Stimulated activated CD4-positive, alpha-beta T cell treated with anti-CD3 and anti-CD28 coated beads, TNF-alpha, amount 100 ng/mL, for 48 hours (primary cell): ENCODE measurements around the gene ASTN2.

Experiments used
- DNase-seq, 3 donors: peaks; one replicate each; pipeline ENCODE4 v3.0.0-alpha.2; 2020; ENCODE audit warnings: low read depth in 3 of 3

Gene ASTN2

GRCh38 chr9:117178596-117179375 is 236.1 kb downstream of the ASTN2 start:
- DNase-seq = no peak

- DNase-seq = no peak
Observed at GRCh38 chr9:117170567-117170966, 244.3 kb downstream of the ASTN2 start.

GRCh38 chr9:117169089-117169621 is 245.7 kb downstream of the ASTN2 start:
- no peak for DNase-seq

GRCh38 chr9:117164512-117164911 is 250.3 kb downstream of the ASTN2 start:
- DNase-seq = no peak

- no peak for DNase-seq
Observed at GRCh38 chr9:117160254-117160653, 254.6 kb downstream of the ASTN2 start.

GRCh38 chr9:117156771-117157535 is 257.9 kb downstream of the ASTN2 start:
- no peak for DNase-seq

- no peak for DNase-seq
Observed at GRCh38 chr9:117156144-117156688, 258.6 kb downstream of the ASTN2 start.

GRCh38 chr9:117153021-117153420 is 261.8 kb downstream of the ASTN2 start:
- no peak for DNase-seq

- DNase-seq = no peak
Observed at GRCh38 chr9:117151716-117152115, 263.1 kb downstream of the ASTN2 start.

GRCh38 chr9:117149996-117150395 is 264.9 kb downstream of the ASTN2 start:
- DNase-seq = no peak

- DNase-seq = no peak
Observed at GRCh38 chr9:117145811-117146490, 268.9 kb downstream of the ASTN2 start.

GRCh38 chr9:117145081-117145480 is 269.8 kb downstream of the ASTN2 start:
- no peak for DNase-seq

GRCh38 chr9:117138231-117138630 is 276.6 kb downstream of the ASTN2 start:
- no peak for DNase-seq

GRCh38 chr9:117136461-117136860 is 278.4 kb downstream of the ASTN2 start:
- DNase-seq = no peak

- DNase-seq = no peak
Observed at GRCh38 chr9:117135501-117136098, 279.3 kb downstream of the ASTN2 start.

- no peak for DNase-seq
Observed at GRCh38 chr9:117134826-117135500, 279.9 kb downstream of the ASTN2 start.

- no peak for DNase-seq
Observed at GRCh38 chr9:117126871-117127270, 288.0 kb downstream of the ASTN2 start.

- no peak for DNase-seq
Observed at GRCh38 chr9:117125531-117125930, 289.3 kb downstream of the ASTN2 start.

GRCh38 chr9:117123729-117124128 is 291.1 kb downstream of the ASTN2 start:
- no peak for DNase-seq

GRCh38 chr9:117122953-117123352 is 291.9 kb downstream of the ASTN2 start:
- DNase-seq = no peak

- no peak for DNase-seq
Observed at GRCh38 chr9:117122102-117122501, 292.8 kb downstream of the ASTN2 start.
